COR-L47 (cell line): ENCODE results near the gene IL1B.

Experiments
- DNase-seq: peaks from one replicate; lab custom pipeline; 2025; lab: John Stamatoyannopoulos, UW

The IL1B gene

GRCh38 chr2:112803691-112804521 is 32.7 kb downstream of the IL1B start:
- no peak for DNase-seq

- no peak for DNase-seq
Measured at GRCh38 chr2:112800881-112801583, 35.5 kb downstream of the IL1B start.

GRCh38 chr2:112798979-112799975 is 37.3 kb downstream of the IL1B start:
- DNase-seq = no peak

- no peak for DNase-seq
Measured at GRCh38 chr2:112796486-112796885, 40.1 kb downstream of the IL1B start.

- no peak for DNase-seq
Measured at GRCh38 chr2:112795774-112796173, 40.8 kb downstream of the IL1B start.

- DNase-seq = no peak
Measured at GRCh38 chr2:112794841-112795240, 41.7 kb downstream of the IL1B start.

- no peak for DNase-seq
Measured at GRCh38 chr2:112794131-112794733, 42.3 kb downstream of the IL1B start.

GRCh38 chr2:112793449-112793978 is 43.1 kb downstream of the IL1B start:
- DNase-seq = no peak

GRCh38 chr2:112792419-112792818 is 44.2 kb downstream of the IL1B start:
- DNase-seq = no peak

- no peak for DNase-seq
Measured at GRCh38 chr2:112791693-112792230, 44.8 kb downstream of the IL1B start.

GRCh38 chr2:112791019-112791418 is 45.6 kb downstream of the IL1B start:
- no peak for DNase-seq

- no peak for DNase-seq
Measured at GRCh38 chr2:112790305-112790704, 46.3 kb downstream of the IL1B start.

- no peak for DNase-seq
Measured at GRCh38 chr2:112789186-112789585, 47.4 kb downstream of the IL1B start.

GRCh38 chr2:112788653-112789052 is 47.9 kb downstream of the IL1B start:
- DNase-seq = no peak

GRCh38 chr2:112787729-112788393 is 48.7 kb downstream of the IL1B start:
- DNase-seq = no peak

- no peak for DNase-seq
Measured at GRCh38 chr2:112787294-112787693, 49.3 kb downstream of the IL1B start.

GRCh38 chr2:112784199-112785189 is 52.1 kb downstream of the IL1B start, which contains the start of gene IL1A:
IL1A (minus strand) TSS chr2:112784493; CDS start chr2:112783770, 723 bp downstream.
- no peak for DNase-seq

GRCh38 chr2:112783187-112783714 is 53.3 kb downstream of the IL1B start:
- no peak for DNase-seq

GRCh38 chr2:112782234-112782799 is 54.3 kb downstream of the IL1B start:
- DNase-seq = no peak
